HG03575 (cell line): ENCODE results near the gene SPACA6.
"Not testable (repeated sequence)": the region's sequence is repeated elsewhere in the genome, so short reads cannot be mapped to it uniquely, and the experiment has no call there.

Experiments
- ATAC-seq: cut with Tn5 transposase; IDR thresholded peaks from one replicate; pipeline ENCODE4 v1.9.1; 2021; ENCODE audit not compliant: unreplicated experiment, insufficient number of reproducible peaks, low FRiP score; ENCODE audit errors: extremely low read depth

The SPACA6 gene

GRCh38 chr19:51724543-51724942 is 31.4 kb downstream of the SPACA6 start:
- ATAC-seq: no peak

- ATAC-seq: no peak
Measured at GRCh38 chr19:51726049-51726448, 32.9 kb downstream of the SPACA6 start.

GRCh38 chr19:51727349-51727880 is 34.3 kb downstream of the SPACA6 start:
- ATAC-seq: no peak

GRCh38 chr19:51729781-51730180 is 36.7 kb downstream of the SPACA6 start:
- ATAC-seq: no peak

GRCh38 chr19:51733742-51734522 is 40.8 kb downstream of the SPACA6 start:
- ATAC-seq: no peak

- ATAC-seq: no peak
Measured at GRCh38 chr19:51735759-51736449, 42.8 kb downstream of the SPACA6 start.

- no peak for ATAC-seq
Measured at GRCh38 chr19:51737389-51737788, 44.3 kb downstream of the SPACA6 start.

GRCh38 chr19:51737924-51738323 is 44.8 kb downstream of the SPACA6 start:
- no peak for ATAC-seq

GRCh38 chr19:51738523-51738922 is 45.4 kb downstream of the SPACA6 start:
- ATAC-seq: not testable (repeated sequence)

GRCh38 chr19:51739466-51740213 is 46.5 kb downstream of the SPACA6 start:
- no peak for ATAC-seq

GRCh38 chr19:51740356-51740755 is 47.2 kb downstream of the SPACA6 start:
- no peak for ATAC-seq

- no peak for ATAC-seq
Measured at GRCh38 chr19:51742789-51743188, 49.7 kb downstream of the SPACA6 start.

- no peak for ATAC-seq
Measured at GRCh38 chr19:51743405-51743804, 50.3 kb downstream of the SPACA6 start.

- ATAC-seq: no peak
Measured at GRCh38 chr19:51746731-51747130, 53.6 kb downstream of the SPACA6 start.

GRCh38 chr19:51749979-51750378 is 56.8 kb downstream of the SPACA6 start:
- ATAC-seq: no peak

- no peak for ATAC-seq
Measured at GRCh38 chr19:51750400-51751094, 57.4 kb downstream of the SPACA6 start.

- no peak for ATAC-seq
Measured at GRCh38 chr19:51751655-51752054, 58.5 kb downstream of the SPACA6 start, which contains the start of gene FPR1. Gene FPR1 (minus strand): TSS chr19:51751878. CDS start chr19:51746994, 4,884 bp downstream.

- ATAC-seq: no peak
Measured at GRCh38 chr19:51754109-51754508, 61.0 kb downstream of the SPACA6 start.

GRCh38 chr19:51754770-51755169 is 61.6 kb downstream of the SPACA6 start:
- ATAC-seq: no peak
